GM21447 (cell line): ENCODE measurements around the gene FKBP2.

ENCODE experiments used
- ATAC-seq: cut with Tn5 transposase; IDR thresholded peaks from one replicate; pipeline ENCODE4 v1.9.1; 2021; ENCODE audit not compliant: unreplicated experiment

Gene FKBP2

GRCh38 chr11:64247729-64248531 is 7.0 kb downstream of the FKBP2 start:
- no peak for ATAC-seq

GRCh38 chr11:64248578-64248977 is 7.7 kb downstream of the FKBP2 start:
- no peak for ATAC-seq

- ATAC-seq = no peak
Measured at GRCh38 chr11:64249038-64249437, 8.1 kb downstream of the FKBP2 start.

DNA sequence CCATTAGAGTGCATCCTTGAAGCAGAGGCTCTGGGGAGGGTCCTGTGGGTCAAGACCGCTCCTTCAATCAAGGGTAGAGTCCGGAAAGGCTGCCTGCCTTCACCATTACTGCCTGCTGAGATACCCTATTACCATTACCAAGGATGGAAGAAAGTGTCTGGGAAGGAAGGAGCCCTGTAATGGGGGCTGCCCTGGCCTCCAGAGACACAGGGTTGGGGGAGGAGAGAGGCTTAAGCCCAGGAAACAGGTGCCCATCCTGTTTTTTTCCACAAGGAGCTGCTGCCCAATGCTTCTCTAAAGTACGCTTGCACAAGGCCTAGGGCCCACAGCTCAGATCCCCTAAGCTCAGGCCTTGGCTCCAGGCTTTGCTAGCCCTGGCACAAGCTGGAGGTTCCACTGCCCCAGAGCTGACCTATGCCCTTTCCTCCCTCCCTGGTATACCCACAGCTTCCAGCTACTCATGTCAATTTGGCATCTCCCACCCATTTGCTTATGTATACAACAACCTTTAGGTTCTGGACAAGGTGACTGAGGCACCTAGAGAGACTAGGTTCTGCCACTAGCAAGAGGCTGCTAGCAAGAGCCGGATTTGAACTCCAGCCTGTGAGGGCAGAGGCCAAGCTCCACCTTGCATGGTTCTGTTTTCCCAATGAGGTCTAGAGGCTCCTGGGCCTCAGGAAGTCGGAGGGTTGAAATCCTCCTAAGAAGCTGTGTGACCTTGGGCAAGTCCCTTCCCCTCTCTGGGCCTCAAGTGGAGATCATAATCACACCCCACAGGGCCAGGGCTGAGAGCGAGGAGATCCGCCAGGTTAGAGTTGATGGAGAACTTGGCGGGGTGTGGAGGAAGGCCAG is 8.9 kb downstream of the FKBP2 start:
- no peak for ATAC-seq

GRCh38 chr11:64250415-64251015 is 9.6 kb downstream of the FKBP2 start:
- no peak for ATAC-seq

- no peak for ATAC-seq
Measured at GRCh38 chr11:64251016-64251752, 10.3 kb downstream of the FKBP2 start, which contains the start of gene PLCB3. Gene PLCB3 (plus strand): TSS chr11:64251530. CDS start chr11:64251650, 120 bp downstream.

- ATAC-seq = no peak
Measured at GRCh38 chr11:64251753-64252002, 10.8 kb downstream of the FKBP2 start.

- ATAC-seq = no peak
Measured at GRCh38 chr11:64252003-64252872, 11.3 kb downstream of the FKBP2 start.

- no peak for ATAC-seq
Measured at GRCh38 chr11:64253043-64253442, 12.1 kb downstream of the FKBP2 start.

DNA sequence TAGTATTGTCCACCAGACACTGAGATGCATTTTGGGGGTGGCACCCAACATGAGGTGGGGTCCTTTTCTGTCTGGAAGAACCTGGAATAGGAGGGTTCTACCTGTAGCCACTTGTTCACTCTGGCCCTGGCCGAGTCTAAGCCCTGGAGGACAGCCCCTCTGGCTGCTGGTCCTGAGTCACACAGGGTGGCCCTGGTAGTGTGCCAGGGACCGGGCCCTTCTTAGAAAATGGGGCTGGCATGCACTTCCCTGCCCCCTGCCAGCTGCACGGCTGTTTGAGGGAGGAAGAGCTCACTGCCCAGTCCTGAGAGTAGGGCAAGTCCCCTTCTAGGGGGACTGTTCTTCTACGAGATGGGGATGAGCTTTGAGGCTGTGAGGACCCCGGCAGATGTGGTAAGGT is 12.6 kb downstream of the FKBP2 start:
- ATAC-seq = no peak

DNA sequence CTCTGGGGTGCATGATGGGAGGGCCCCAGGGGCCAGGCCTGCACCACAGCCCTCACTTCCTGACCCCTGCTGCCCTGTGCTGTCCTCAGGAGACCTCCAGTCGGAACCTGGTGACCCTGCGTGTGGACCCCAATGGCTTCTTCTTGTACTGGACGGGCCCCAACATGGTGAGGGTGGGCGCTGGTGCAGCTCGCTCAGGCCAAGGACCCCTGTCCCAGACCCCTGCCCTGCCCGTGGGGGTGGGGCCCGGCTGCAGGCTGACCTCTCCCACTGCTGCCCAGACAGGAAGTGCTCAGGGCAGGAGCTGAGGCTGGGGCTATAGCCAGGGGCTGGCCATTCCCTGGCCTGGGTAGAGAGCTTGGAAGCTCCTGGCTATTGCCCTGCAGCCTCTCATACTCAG is 13.4 kb downstream of the FKBP2 start:
- ATAC-seq = no peak

GRCh38 chr11:64255135-64256128 is 14.5 kb downstream of the FKBP2 start:
- ATAC-seq = no peak

GRCh38 chr11:64256300-64256699 is 15.4 kb downstream of the FKBP2 start:
- no peak for ATAC-seq

- no peak for ATAC-seq
Measured at GRCh38 chr11:64258356-64258755, 17.5 kb downstream of the FKBP2 start.

- no peak for ATAC-seq
Measured at GRCh38 chr11:64258946-64259532, 18.1 kb downstream of the FKBP2 start.

DNA sequence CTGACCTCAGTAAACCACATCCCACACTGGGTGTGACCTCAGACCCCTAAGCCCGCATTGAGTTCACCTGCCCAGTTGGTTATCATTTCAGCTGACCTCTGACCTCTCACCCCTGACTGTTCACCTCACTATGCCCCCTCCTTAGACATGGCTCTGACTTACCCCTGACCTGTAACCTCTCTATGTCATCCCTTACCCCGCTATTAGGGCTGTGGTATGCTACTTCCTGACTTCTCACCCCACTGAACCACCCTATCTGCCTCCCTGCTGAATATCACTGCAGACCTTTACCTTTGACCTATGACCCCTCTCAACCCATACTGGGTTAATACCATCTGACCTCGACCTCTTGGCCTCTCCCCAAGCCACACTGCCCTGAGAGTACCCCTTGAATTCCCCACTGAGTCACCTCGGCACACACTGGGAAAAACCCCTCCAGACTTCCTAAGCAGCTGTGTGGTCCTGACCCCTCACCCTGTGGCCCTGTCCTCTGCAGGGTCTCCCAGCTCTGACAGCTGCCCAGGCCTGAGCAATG is 18.7 kb downstream of the FKBP2 start:
- no peak for ATAC-seq

DNA sequence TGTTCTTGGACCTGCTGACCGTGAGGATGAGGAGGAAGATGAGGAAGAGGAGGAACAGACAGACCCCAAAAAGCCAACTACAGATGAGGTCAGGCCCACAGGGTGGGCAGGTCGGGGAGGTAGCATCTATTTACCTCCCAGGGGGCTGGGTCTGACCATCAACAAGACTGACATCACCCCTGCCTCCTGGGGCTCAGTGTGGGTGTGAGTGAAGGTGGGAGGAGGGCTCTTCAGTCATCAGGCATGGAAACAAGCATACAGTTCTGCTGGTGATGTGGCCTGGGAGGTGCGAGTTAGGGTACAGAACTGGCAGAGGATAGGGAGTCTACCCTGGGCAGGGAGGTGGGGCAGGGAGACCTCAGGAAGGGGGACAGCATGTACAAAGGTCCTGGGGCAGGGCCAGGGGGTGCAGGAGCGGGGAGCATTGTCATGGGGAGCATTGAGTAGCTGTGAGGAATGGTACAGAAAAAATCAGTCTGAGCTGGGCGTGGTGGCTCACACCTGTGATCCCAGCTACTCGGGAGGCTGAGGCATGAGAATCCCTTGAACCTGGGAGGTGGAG is 19.3 kb downstream of the FKBP2 start:
- no peak for ATAC-seq

- ATAC-seq = no peak
Measured at GRCh38 chr11:64261556-64262080, 20.7 kb downstream of the FKBP2 start.
